ENCODE data around the gene HSP90AA1. TPM values are rescaled to one million over a fixed set of nuclear protein-coding genes. Genes with fewer than 3 reads are reported as not detected.

The HSP90AA1 gene
- total and polyA plus RNA-seq, 9 donors = 197 to 502 (median 299) TPM

DNA sequence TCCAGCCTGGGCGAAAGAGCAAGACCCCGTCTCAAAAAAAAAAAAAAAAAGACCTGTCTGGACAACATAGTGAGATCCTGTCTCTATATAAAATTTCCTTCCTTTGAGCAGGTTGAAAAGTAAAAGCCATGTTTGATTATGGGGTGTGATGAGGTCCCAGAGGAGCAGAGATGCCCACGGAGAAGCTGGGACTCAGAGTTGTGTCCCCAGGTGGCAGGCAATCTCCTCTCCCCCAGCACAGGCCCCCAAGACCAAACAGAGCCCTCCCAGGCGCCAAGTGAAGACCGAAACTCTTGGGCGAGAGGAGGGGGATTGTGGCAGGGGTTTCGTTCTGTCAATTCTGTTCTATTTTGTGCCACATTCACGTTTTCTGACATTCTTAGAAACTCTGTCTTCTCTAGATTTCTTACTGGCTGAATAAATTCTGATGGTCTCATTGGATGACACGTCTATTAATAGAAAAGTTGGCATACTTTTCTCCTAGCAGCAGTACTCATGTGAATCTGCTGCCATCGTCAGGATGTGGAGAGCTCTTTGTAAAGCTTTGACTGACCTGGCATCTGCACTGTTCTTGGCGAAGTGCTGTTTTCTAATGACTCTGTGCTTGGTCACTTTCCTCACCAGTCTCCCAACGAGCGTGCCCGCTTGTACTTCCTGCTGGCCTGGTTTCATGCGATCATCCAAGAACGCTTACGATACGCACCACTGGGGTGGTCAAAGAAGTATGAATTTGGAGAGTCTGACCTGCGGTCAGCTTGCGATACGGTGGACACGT, 43.4 kb downstream of the HSP90AA1 start:
- Histone ChIP-seq H3K9me3 (no peaks in the 10 kb centered on the region), H3K36me3 (no peaks in the 10 kb centered on the region), H3K27me3 (no peaks in the 10 kb centered on the region), H3K27ac (no peak overlapping the region), H3K4me3 (no peak overlapping the region), H3K4me1 (ENCODE audit: insufficient read depth) (no peaks in the 10 kb centered on the region)
- intact Hi-C loops (cut with DNase I) = no loop called here
- 84 to 87% (median 85%) methylated on average over 22 of the region's 22 CpGs for WGBS, 3 donors
- TF ChIP-seq EP300 (IDR thresholded peaks at IDR 0.05) = no peak
- no peak for TF ChIP-seq POLR2A (IDR thresholded peaks at IDR 0.05)
- TF ChIP-seq, protein P1, sequence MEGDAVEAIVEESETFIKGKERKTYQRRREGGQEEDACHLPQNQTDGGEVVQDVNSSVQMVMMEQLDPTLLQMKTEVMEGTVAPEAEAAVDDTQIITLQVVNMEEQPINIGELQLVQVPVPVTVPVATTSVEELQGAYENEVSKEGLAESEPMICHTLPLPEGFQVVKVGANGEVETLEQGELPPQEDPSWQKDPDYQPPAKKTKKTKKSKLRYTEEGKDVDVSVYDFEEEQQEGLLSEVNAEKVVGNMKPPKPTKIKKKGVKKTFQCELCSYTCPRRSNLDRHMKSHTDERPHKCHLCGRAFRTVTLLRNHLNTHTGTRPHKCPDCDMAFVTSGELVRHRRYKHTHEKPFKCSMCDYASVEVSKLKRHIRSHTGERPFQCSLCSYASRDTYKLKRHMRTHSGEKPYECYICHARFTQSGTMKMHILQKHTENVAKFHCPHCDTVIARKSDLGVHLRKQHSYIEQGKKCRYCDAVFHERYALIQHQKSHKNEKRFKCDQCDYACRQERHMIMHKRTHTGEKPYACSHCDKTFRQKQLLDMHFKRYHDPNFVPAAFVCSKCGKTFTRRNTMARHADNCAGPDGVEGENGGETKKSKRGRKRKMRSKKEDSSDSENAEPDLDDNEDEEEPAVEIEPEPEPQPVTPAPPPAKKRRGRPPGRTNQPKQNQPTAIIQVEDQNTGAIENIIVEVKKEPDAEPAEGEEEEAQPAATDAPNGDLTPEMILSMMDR (IDR thresholded peaks at IDR 0.05) = no peak
- no peak for DNase-seq

DNA sequence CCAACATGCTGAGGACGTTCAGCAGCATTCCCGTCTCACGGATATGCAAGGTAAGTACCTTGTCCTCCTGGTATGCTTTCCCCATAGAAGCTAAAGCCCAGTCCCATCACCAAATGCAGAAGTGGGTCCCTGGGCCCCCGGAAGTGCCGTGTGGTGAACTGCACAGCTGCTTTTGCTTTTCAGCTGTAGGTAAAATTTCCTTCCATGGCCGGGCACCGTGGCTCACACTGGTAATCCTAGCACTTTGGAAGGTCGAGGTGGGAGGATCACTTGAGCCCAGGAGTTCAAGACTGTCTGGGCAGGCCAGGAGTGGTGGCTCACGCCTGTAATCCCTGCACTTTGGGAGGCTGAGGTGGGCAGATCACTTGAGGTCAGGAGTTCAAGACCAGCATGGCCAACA, 44.1 kb downstream of the HSP90AA1 start:
- DNase-seq = no peak
- no peaks in the 10 kb centered on the region for H3K27me3 ChIP-seq
- H3K4me1 ChIP-seq (ENCODE audit: insufficient read depth) = no peaks in the 10 kb centered on the region
- no peak overlapping the region for H3K27ac ChIP-seq
- no peaks in the 10 kb centered on the region for H3K9me3 ChIP-seq
- H3K4me3 ChIP-seq = no peak overlapping the region
- intact Hi-C loops (cut with DNase I) = no loop called here
- 89 to 92% (median 90%) methylated on average over 9 of the region's 9 CpGs for WGBS, 3 donors
- TF ChIP-seq EP300 (IDR thresholded peaks at IDR 0.05) (no peak), POLR2A (IDR thresholded peaks at IDR 0.05) (no peak)
- TF ChIP-seq, protein P1 (IDR thresholded peaks at IDR 0.05) = no peak
- no peaks in the 10 kb centered on the region for H3K36me3 ChIP-seq

DNA sequence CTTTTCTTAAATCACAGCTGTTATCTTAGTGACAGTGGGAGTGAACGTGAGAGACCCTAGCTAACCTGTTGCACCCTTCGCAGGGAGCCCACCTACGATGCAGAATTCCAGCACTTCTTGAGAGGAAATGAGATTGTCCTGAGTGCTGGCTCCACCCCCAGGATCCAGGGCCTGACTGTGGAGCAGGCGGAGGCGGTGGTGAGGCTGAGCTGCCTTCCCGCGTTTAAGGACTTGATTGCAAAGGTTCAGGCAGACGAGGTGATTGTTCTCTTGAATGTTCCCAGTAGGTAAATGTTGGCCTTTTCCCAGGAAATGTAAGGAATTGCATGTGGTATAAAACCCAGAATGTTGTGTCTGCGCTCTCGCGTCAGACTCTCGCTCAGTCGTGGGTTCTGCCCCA, 46.7 kb downstream of the HSP90AA1 start:
- Histone ChIP-seq H3K27ac (no peak overlapping the region), H3K27me3 (no peaks in the 10 kb centered on the region), H3K36me3 (no peaks in the 10 kb centered on the region), H3K9me3 (no peaks in the 10 kb centered on the region), H3K4me3 (no peak overlapping the region), H3K4me1 (ENCODE audit: insufficient read depth) (no peaks in the 10 kb centered on the region)
- WGBS, 3 donors = 81 to 83% (median 81%) methylated on average over 13 of the region's 13 CpGs
- intact Hi-C loops (cut with DNase I) = no loop called here
- DNase-seq = no peak
- TF ChIP-seq POLR2A (IDR thresholded peaks at IDR 0.05) = no peak
- TF ChIP-seq, protein P1 (IDR thresholded peaks at IDR 0.05) = no peak
- TF ChIP-seq EP300 (IDR thresholded peaks at IDR 0.05) = no peak

DNA sequence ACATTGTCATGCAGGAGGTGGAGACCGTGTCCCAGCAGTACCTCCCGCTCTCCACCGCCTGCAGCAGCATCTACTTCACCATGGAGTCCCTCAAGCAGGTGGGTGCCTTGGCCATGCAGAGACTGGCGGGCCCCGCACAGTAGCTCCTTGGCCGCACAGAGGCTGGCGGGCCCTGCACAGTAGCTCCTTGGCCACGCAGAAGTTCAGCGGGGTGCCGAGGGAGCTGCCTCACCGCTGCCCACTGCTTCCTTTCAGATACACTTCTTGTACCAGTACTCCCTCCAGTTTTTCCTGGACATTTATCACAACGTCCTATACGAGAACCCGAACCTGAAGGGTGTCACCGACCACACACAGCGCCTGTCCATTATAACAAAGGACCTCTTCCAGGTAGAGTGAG, 47.7 kb downstream of the HSP90AA1 start:
- no peaks in the 10 kb centered on the region for H3K4me1 ChIP-seq (ENCODE audit: insufficient read depth)
- H3K9me3 ChIP-seq = no peaks in the 10 kb centered on the region
- no peak for TF ChIP-seq POLR2A (IDR thresholded peaks at IDR 0.05)
- TF ChIP-seq EP300 (IDR thresholded peaks at IDR 0.05) = no peak
- TF ChIP-seq, protein P1 (IDR thresholded peaks at IDR 0.05) = no peak
- DNase-seq = no peak
- 90 to 92% (median 90%) methylated on average over 16 of the region's 16 CpGs for WGBS, 3 donors
- H3K27ac ChIP-seq = no peak overlapping the region
- no peak overlapping the region for H3K4me3 ChIP-seq
- no peaks in the 10 kb centered on the region for H3K27me3 ChIP-seq
- intact Hi-C loops (cut with DNase I) = no loop called here
- H3K36me3 ChIP-seq = no peaks in the 10 kb centered on the region
